Inferior parietal cortex (tissue), 1 donor: ENCODE results near the gene PROZ.

Experiments used
- DNase-seq: peaks from one replicate; pipeline ENCODE4 v3.0.0-alpha.2; 2016; ENCODE audit errors: extremely low spot score

PROZ gene

DNA sequence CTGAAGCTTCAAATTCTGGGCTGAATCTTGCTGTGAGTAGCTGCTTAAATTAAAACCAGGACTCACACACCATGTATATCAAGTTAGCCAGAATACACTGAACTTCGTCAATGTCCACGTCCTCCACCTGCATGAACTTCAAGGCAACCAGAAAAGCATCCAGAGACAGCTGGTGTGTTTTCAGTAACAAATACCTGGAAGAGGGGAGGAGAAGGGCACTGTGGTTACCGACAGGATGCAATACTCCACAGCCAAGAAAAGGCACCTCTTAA is 20.4 kb downstream of the PROZ start:
- DNase-seq = no peak

DNA sequence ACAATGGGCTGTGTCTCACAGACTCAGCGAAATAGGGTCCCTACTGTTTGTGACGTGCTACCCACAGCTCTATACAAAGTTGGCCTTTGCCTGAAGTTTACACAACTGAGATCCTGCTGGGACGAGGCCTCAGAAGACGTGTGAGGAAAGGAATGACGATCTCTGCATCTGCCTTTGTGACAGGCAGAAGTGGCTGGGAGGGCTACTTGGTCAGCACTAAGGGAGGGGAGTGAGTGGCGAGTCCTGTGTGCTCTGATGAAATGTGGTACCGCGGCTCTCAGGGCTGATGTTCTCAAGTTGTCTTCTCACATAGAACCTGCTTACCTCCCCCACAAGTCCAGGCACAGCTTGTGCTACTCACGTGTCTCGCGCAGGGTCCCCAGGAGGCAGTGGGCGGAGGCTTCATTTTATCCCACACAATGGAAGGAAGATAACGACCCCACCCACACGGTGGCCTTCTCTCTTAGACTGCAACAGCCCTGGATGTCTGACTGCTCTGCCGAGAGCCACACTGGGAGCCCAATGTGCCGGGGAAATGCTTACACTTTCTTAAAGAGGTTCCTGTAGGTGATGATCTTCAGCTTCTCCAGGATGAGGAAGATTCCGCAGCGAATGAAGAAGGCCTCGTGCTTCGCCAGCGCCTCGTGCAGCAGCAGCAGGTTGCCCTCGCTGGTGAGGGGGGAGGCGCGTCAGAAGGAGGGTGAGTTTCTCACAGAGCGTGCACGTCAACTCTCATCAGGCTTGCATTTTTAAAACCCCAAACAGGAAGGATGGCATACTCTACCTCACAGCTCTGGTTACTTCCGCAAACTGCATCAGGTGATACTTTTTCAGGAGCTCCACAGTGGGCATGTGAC is 21.2 kb downstream of the PROZ start:
- DNase-seq = no peak

DNA sequence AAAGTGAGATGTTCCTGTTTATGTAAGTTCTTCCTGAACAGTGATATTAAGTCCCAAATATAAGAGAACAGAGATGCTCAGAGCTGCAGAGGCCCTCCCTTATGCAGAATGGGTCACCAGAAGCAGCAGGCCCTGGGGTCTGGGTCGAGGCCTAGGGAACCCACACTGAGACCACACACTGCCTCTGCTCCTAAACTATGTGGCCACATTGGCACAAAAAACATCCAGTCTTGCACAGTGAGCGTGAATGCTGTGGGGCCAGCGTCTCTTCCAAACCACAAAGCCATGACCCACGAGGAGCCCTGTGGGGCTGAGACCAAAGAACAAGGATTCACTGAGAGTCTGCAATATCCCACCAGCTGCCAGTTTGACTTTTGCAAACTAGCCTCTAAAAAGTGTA is 23.6 kb downstream of the PROZ start:
- no peak for DNase-seq

DNA sequence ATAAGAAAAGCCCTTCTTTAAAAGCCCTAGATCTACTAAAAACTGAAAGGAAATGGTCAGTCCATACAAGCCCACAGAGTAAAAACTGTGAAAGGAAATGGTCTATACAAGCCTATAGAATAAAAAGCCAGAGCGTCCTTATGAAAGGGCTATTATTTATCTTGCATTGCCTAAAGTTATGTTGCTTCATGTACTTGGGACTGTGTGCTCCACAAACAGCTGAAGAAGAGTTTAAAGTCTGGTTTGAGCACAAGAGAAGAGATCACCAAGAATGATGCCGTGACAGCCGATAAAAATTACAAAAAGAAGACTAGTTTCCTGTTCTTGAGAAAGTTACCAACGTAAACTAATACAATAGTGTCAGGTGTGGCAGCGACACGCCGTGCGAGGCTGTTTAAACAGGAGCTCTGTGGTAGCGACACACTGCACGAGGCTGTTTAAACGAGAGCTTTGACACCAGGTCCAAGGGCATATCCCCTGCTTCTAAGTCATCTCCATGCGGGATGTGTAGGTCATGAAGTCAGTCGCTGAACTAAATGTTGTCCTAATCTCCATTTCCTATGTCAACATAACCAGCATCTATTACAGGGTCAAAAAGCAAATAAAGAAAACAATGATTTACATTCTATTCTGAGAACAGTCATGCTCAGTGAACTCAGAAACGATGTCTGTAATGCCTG is 25.1 kb downstream of the PROZ start:
- no peak for DNase-seq

DNA sequence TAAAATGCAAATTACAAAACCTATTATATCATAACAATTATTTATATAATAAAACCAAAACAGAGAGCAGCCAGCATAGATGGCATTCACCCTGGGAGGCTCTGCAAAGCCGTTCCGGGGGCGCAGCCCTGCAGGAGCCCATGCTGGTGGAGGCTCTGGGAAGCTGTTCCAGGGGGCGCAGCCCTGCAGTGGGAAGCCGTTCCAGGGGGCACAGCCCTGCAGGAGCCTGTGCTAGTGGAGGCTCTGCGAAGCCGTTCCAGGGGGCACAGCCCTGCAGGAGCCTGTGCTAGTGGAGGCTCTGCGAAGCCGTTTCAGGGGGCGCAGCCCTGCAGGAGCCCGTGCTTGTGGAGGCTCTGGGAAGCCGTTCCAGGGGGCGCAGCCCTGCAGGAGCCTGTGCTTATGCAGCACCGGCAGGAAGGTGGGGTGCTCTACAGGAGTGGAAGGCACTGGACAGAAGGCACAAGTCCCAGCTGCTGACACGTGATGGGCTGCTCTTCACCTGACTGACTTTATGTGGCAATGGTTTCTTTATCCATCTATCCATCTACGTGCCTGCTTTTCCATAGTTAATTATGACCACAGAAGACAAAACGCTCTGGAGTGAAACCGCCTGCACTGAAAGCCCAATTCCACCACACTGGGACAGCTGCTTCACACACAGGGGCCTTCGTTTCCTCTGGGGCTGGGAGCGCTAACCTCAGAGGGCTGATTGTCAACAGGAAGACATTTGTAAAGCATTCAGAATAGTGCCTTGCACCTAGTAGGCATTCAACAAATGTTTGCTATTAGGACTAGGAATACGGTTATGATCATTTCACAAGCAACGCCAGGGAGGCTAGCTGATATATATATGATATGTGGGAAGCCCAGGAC is 26.4 kb downstream of the PROZ start:
- DNase-seq = no peak

DNA sequence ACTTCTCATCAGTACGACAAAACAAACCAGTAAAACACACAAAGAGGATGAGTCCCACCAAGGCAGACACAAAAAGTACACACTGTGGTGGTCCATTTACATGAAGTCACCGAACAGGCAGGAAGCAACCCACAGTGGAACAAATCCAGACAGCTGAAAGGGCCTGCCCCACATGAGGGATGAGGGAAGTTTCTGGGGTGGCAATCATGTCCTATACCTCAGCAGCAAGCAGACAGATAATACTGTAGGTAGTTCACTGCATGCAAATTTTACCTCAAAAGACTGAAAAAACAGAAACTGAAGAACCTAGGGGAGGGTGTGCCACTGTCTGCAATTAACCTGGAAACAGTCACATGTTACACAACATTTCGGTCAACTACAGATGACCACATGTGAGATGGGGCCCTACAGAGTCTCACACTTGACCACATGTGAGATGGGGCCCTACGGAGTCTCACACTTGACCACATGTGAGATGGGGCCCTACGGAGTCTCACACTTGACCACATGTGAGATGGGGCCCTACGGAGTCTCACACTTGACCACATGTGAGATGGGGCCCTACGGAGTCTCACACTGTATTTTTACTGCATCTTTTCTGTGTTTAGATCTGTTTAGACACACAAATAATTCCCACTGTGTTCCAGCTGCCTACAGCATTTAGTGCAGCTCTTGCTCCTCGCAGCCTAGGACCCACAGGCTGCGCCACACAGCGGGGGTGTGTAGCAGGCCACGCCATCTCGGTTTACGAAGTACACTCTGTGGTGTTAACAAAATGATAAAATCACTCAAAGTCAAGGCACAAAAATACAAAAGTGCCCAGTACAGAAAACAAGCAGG is 27.8 kb downstream of the PROZ start:
- no peak for DNase-seq

DNA sequence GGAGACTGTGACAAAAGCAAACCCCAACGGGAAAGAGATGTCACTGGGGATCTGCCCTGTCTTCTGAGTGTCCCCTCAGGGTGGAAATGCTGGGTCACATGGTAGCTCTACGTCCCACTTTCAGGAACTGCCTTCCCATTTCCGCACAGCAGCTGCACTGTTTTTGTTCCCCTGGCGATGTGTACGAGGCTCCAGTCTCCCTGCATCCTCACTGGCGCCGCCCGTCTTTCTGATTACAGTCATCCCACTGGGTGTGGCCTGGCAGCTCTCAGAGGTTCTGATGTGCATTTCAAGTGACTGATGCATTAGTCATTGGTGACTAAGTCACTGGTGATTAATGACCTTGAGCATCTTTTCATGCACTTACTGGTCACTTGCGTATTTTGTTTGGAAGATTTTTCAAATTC is 28.8 kb downstream of the PROZ start:
- DNase-seq = peak; percentile 50

DNA sequence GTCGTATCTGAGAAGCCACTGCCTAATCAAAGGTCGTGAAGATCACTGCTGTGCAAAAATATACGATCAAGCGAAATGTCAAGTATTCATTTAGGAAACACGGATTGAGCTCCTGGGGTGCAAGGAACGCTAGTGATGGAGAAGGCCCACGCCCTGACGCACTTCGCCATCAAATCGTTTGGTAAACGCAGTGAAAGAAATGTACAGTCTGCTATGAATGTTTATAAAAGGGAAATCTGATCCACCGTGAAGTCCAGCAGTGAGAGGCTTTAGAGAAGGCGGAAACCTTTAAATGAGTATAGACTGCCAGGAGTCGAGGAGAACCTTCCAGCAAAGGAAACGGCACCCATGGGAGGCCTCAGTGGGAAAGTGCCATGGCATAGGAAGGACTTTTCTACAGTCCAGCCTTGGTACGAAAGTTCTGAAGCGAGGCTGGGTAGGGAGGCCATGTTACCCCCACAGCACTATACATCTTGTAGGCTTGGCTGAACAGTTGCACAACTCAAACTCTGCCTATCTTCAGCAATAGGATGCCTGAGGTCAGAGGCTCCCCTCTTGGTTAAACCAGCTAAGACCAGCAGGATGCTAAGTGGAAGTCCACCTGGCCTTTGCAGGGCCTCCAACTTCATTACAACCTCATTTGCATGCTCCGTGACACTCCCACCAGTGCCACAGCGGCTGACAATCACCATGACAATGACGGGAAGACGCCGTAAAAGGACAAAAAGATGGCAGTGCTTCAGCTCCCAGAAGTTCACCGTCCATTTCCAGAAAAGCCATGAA is 29.6 kb downstream of the PROZ start:
- no peak for DNase-seq

DNA sequence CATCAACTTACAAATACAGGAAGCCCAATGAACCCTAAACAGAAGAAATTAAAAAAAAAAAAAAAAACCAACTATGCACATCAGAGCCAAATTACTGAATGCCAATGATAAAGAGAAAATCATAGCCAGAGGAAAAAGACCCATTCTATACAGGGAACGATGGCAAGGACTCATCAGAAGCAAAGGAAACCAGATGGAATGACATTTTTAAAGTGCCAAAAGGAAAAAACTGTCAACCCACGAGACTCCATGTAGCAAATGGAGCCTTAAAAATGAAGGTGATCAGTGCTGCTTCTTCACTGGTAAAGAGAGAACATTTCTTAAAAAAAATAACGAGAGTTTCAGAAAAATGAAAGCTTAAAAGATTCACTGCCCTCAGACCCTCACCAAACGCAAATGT is 31.7 kb downstream of the PROZ start:
- DNase-seq = peak; percentile 40

DNA sequence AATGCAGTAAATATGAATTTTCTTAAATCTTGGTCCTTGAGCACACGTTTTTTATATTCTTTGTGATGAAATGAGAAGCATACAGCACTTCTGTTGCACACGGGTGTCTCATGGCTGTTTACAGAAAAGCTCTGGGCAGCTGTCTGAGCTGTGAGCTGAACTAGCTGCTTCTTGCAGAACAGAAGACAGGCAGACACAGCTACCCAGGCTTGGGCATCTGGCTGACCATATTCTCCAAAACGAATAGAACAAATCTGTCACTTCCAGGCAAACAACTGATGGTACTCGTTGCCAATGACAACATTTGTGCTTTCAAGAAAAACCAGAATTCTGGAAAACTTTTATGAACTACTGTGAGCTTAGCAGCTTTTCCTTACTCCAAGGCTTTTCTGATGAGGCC is 33.8 kb downstream of the PROZ start:
- DNase-seq = no peak

DNA sequence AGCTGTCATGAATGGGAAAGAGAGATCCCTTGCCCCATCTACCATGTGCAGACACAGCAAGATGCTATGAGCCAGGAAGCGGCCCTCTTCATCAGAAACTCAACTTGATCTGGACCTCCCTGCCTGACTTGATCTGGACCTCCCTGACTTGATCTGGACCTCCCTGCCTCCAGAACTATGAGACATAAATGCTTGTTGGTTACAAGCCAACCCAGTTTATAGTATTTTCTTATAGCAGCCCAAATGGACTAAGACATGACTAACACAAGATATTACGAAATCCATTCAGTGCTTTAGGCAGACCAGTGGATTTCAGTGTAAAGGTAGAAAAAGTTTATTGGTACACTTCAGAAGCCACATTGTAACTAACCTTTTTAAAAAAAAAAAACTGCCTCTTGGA is 34.5 kb downstream of the PROZ start:
- DNase-seq = no peak

DNA sequence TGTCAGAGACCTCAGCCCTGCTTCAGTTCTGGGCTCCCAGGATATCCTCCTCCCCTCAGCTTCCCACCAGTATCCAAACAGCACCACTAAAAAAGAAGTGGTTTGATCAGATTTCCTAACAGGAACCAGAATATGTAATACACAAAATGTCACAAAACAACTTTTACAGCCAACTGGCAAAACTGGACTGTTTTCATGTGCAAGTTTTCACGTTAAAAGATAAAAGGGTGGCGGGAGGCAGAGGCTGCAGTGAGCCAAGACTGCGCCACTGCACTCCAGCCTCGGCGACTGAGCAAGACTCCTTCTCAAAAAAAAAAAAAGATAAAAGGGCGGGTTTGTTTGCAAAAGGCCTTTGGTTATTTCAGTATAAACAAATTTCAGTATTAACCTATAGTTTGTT is 36.9 kb downstream of the PROZ start:
- DNase-seq = no peak

DNA sequence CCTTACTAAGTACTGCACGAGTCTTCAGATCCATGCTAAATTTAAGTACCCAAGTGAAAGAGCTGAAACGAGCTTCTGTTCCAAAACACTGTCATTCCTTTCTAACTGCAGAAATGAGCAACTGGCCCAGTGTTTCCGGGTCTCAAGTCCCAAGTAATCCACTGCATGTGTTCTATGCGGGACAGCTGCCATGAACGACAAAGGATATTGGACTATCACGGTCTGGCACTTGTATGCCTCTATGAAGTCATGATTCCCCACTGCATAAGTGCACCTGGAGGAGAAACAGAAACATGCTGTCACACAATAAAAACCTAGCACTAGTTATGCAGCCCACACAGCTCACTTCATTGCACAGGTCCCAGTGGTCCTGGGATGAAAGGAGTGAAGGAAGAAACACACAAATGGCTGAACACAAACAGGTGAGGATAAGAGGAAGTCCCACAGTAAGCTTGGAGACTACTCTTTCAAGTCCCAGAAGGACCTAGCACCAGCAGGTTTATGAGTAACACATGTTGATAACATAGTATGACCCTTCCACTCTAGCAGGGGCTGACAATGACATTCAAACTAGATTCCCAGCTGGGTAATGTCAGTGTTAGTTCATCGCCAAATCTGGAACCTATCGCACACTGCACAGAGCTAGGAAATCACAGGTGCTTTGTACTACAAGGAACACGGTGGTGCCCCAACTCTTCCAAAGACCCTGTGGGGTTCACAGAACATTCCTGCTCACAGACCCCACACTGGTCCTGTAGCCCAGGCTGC is 38.7 kb downstream of the PROZ start:
- no peak for DNase-seq

DNA sequence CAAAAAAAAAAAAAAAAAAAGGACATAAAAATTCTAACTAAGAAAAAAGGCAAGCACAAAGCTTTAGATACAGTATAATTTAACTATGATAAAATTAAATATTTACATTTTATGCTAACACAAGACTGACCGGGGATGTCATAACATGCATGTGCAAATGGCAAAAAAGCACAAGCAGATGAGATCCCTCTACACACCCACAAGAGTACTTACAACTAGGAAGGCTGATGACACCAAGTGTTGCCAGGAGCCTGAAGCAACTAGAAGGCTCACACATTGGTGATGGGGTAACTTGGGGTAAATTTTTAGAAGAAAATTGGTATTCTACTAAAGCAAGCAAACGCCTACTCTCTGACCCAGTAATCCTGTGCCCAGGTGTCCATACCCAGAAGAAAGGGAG is 43.4 kb downstream of the PROZ start:
- DNase-seq = no peak

DNA sequence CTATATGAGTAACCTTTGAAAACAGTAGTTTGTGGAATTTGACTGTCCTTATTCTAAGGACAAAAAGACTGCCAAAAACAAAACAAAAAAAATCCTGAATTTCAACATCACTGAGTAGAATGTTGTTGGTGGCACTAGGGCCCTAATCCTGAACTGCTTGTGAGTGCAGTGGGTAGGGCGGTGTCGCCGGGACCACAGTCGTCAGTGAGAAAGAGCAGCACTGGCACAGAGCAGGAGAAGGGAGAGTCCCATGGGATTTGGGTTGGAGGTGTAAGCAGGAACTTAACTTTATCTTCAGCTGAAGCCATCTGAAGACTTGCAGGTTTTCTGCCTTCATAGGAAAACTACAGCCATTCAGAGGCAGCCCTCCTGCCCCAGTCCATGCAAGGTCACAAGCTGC is 44.5 kb downstream of the PROZ start:
- DNase-seq = no peak

DNA sequence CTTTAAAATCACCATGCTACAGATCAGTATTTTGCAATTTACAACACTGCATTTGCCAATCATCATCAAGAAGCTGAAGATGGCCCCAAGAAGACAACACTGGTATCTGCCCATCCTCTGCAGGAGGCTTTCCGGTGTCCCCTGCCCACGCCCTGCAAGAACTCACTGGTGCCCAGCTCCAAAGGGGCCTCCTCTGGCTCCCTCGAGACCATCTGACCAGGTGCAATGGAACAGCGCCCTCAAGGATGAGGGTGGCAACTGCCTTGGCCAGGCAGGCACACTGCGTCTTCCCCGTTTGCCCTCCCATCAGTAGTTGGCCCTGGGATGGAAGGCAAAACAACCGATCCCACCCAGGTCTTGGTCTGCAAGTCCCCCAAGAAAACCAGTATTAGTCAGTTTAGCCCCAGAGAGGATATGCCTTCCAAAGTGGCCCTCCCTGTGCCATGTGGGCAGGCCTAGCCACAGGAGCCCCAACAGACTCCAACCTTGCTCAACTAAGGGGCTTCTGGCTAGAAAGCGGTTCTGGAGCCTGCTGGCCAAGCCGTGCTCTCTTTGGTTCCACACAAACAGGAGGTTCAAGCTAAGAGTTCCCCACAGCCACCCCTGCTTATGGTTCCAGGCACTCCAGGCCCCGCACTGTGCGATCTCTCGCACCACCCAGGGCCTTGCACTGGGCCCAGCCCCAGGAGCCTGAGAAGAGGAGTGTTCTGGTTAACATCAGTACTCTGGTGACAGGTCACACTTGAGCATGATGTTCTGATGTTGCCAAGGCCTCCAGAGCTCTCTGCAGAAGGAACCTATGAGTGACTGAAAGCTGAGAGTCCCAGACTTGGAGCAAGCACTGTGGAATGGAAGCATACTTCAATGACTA is 45.3 kb downstream of the PROZ start:
- DNase-seq = no peak

DNA sequence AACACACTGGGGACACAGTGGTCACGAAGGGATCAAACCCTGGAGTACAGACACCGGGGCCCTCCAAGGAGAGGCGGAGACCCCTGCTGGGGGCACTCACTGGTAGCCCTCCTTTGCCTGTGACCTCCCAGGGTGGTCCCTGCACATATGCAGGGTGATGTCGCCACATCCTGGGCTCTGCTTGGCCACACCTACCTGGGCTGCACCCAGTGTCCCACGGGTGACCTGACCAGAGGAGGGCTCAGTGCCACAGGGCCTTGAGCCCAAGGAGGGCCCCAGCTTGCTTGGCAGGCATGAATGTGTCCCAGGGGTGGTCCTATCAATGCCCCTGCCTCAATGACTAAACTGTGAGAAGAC is 45.9 kb downstream of the PROZ start:
- DNase-seq = no peak

DNA sequence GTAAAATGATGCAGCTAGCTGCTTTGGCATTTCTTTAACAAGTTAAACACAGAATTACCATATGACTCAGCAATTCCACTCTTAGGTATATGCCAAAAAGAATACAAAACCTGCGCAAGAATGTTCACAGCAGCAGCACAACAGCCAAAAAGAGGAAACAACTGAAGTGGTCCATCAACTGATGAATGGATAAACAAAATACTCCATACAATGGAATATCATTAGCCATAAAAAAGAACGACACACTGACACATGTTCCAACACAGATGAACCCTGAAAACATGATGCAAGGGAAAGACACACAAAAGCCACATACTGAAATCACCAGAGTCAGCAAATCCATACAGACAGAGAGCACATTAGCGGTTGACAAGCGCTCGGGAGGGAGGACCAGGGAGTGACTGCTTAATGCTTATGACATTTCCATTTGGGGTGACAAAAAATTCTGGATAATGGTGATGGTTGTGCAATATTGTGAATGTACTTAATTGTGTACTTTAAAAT is 47.0 kb downstream of the PROZ start:
- no peak for DNase-seq

DNA sequence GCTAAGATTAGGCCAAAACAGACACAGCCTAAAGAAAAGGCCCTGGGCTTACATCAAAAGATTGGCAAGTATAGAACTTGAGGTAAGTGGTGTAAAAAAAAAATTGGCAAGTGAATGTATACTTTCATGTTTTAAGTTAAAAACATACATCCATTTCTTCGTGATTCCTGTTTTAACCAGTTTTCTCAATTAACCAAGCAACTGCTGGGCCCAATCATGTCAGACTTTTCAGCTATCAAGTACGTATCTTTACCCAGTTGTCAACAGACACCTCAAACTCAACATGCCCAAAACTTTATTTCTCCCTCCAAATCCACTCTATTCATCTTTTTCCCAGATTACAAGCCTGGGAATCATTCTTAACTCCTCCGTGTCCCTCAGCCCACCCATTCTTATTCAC is 49.0 kb downstream of the PROZ start:
- DNase-seq = no peak
